ENCODE results near the gene C3orf20. TPM values are rescaled to one million over a fixed set of nuclear protein-coding genes. Genes with fewer than 3 reads are reported as not detected.

Gene C3orf20
- total RNA-seq, 4 donors from 2014 or later = 0.11 TPM; not detected in 3

- 100% methylated on average over 2 of the region's 2 CpGs for WGBS
- intact Hi-C loops (cut with DNase I) = no loop called here
Observed at GRCh38 chr3:14761866-14762265, 86.9 kb downstream of the C3orf20 start.

DNA sequence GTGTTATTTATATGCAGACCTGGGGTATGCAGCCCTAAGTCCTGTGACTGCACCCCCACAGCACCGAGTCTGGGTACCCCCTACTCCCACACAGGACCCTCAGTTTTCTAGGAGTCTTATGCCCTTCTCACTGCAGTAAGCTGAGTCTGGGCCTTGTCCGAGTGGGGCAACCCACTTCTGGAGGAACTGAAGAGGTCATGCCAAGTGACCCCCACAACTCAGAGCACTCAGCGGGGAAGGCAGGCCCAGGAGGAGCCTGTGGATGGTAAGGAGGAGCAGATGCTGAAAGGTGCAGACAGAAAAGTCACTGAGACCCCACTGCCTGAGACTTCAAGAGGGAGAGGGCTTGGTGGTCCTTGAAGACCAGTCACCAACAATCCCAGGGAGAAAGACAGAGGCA is 87.8 kb downstream of the C3orf20 start:
- DNase-seq (ENCODE audit: extremely low spot score) = peak; percentile 50
- Histone ChIP-seq H3K4me3 (no peak overlapping the region), H3K9me3 (no peaks in the 10 kb centered on the region), H3K27ac (replicated peaks in 1 of 4) (no peak overlapping the region), H3K4me1 (no peaks in the 10 kb centered on the region), H3K27me3 (no peaks in the 10 kb centered on the region), H3K36me3 (no peaks in the 10 kb centered on the region)
- 92% methylated on average over 3 of the region's 3 CpGs for WGBS
- TF ChIP-seq POLR2AphosphoS5 (IDR thresholded peaks at IDR 0.05) = no peak
- no peak for TF ChIP-seq EP300 (IDR thresholded peaks at IDR 0.05)
- no peak for TF ChIP-seq CTCF (IDR thresholded peaks at IDR 0.05)
- no peak for TF ChIP-seq POLR2A (IDR thresholded peaks at IDR 0.05; ENCODE audit: low read depth)
- intact Hi-C loops (cut with DNase I) = no loop called here

More at GRCh38 chr3:14761866-14762265, 86.9 kb downstream of the C3orf20 start:
- Histone ChIP-seq H3K4me1 (no peaks in the 10 kb centered on the region), H3K27me3 (no peaks in the 10 kb centered on the region), H3K9me3 (no peaks in the 10 kb centered on the region), H3K4me3 (no peak overlapping the region), H3K36me3 (no peaks in the 10 kb centered on the region), H3K27ac (replicated peaks in 1 of 4) (no peak overlapping the region)
- no peak for DNase-seq (ENCODE audit: extremely low spot score)
- TF ChIP-seq CTCF (IDR thresholded peaks at IDR 0.05) (no peak), POLR2AphosphoS5 (IDR thresholded peaks at IDR 0.05) (no peak), POLR2A (IDR thresholded peaks at IDR 0.05; ENCODE audit: low read depth) (no peak), EP300 (IDR thresholded peaks at IDR 0.05) (no peak)

- 76% methylated on average over 8 of the region's 8 CpGs for WGBS
- no peak overlapping the region for H3K4me3 ChIP-seq
- DNase-seq (ENCODE audit: extremely low spot score) = peak; percentile 91
- intact Hi-C loops (cut with DNase I) = no loop called here
- no peaks in the 10 kb centered on the region for H3K36me3 ChIP-seq
- H3K4me1 ChIP-seq = no peaks in the 10 kb centered on the region
- no peaks in the 10 kb centered on the region for H3K27me3 ChIP-seq
- no peak overlapping the region for H3K27ac ChIP-seq (replicated peaks in 1 of 4)
- TF ChIP-seq POLR2AphosphoS5 (IDR thresholded peaks at IDR 0.05) (no peak), EP300 (IDR thresholded peaks at IDR 0.05) (no peak), POLR2A (IDR thresholded peaks at IDR 0.05; ENCODE audit: low read depth) (no peak), CTCF (IDR thresholded peaks at IDR 0.05) (no peak)
- no peaks in the 10 kb centered on the region for H3K9me3 ChIP-seq
Observed at GRCh38 chr3:14764331-14765059, 89.6 kb downstream of the C3orf20 start.

- Histone ChIP-seq H3K27me3 (no peaks in the 10 kb centered on the region), H3K9me3 (no peaks in the 10 kb centered on the region), H3K4me3 (no peak overlapping the region), H3K36me3 (no peaks in the 10 kb centered on the region), H3K4me1 (no peaks in the 10 kb centered on the region), H3K27ac (replicated peaks in 1 of 4) (no peak overlapping the region)
- TF ChIP-seq CTCF (IDR thresholded peaks at IDR 0.05) (no peak), POLR2AphosphoS5 (IDR thresholded peaks at IDR 0.05) (no peak), POLR2A (IDR thresholded peaks at IDR 0.05; ENCODE audit: low read depth) (no peak), EP300 (IDR thresholded peaks at IDR 0.05) (no peak)
- 97% methylated on average over 3 of the region's 3 CpGs for WGBS
- intact Hi-C loops (cut with DNase I) = no loop called here
- DNase-seq (ENCODE audit: extremely low spot score) = peak; percentile 91
Observed at GRCh38 chr3:14765060-14765400, 90.1 kb downstream of the C3orf20 start.
